ENCODE measurements around the gene CFAP20. TPM values are rescaled to one million over a fixed set of nuclear protein-coding genes. Genes with fewer than 3 reads are reported as not detected.

CFAP20 gene
- total RNA-seq, 1 donor from 2014 or later, result 34.5 TPM

DNA sequence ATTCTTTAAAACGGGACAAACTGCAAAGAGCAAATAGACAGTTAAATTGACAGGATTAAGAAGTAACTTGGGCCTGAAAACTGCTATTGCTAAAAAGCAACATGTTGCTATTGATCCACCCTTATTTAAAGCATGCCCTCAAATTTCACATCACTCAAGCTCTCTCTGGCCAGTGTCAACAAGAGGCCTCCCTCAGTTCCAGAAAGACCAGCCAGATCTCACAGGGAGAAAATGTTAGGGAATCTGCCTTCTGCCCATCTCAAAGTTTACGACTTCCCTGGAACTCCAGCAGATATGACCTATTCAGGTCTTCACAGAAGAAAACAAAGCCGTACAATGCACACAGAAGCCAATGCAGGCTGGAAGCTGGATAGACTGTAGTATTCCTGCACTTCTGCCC lies 8.9 kb downstream of the CFAP20 start:
- peaks cover 98% of the 10 kb centered on the region for H3K4me1 ChIP-seq
- H3K4me3 ChIP-seq, result no peak overlapping the region
- intact Hi-C loops (cut with micrococcal nuclease), result no loop called here
- H3K9me3 ChIP-seq (replicated peaks), result no peaks in the 10 kb centered on the region
- peak overlapping the region; percentile 57 for H3K27ac ChIP-seq (replicated peaks)
- no peak for DNase-seq
- H3K27me3 ChIP-seq (ENCODE audit: low read depth), result no peaks in the 10 kb centered on the region
- TF ChIP-seq, protein P1, sequence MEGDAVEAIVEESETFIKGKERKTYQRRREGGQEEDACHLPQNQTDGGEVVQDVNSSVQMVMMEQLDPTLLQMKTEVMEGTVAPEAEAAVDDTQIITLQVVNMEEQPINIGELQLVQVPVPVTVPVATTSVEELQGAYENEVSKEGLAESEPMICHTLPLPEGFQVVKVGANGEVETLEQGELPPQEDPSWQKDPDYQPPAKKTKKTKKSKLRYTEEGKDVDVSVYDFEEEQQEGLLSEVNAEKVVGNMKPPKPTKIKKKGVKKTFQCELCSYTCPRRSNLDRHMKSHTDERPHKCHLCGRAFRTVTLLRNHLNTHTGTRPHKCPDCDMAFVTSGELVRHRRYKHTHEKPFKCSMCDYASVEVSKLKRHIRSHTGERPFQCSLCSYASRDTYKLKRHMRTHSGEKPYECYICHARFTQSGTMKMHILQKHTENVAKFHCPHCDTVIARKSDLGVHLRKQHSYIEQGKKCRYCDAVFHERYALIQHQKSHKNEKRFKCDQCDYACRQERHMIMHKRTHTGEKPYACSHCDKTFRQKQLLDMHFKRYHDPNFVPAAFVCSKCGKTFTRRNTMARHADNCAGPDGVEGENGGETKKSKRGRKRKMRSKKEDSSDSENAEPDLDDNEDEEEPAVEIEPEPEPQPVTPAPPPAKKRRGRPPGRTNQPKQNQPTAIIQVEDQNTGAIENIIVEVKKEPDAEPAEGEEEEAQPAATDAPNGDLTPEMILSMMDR (IDR thresholded peaks at IDR 0.05; ENCODE audit: borderline replicate concordance), result no peak
- H3K36me3 ChIP-seq, result peaks cover 15% of the 10 kb centered on the region

DNA sequence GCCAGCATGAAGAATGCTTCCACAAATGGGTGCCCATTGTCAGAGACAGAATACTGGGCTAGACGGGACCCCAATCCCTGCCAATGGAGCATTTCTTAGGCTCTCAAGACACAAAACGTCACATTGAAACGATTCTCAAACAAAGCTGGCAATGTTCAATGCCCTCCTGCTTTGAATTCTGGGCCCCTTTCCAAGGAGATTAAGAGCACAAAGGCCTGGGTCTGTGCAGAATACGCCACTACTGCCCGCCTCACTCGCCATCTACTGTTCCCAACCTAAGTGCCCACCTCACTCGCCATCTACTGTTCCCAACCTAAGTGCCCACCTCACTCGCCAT lies 9.7 kb downstream of the CFAP20 start:
- no peak for DNase-seq
- H3K4me1 ChIP-seq, result peaks cover 98% of the 10 kb centered on the region
- intact Hi-C loops (cut with micrococcal nuclease), result no loop called here
- no peak overlapping the region for H3K4me3 ChIP-seq
- peak overlapping the region; percentile 70 for H3K27ac ChIP-seq (replicated peaks)
- TF ChIP-seq, protein P1 (IDR thresholded peaks at IDR 0.05; ENCODE audit: borderline replicate concordance), result no peak
- H3K27me3 ChIP-seq (ENCODE audit: low read depth), result no peaks in the 10 kb centered on the region
- no peaks in the 10 kb centered on the region for H3K9me3 ChIP-seq (replicated peaks)
- H3K36me3 ChIP-seq, result peaks cover 22% of the 10 kb centered on the region

DNA sequence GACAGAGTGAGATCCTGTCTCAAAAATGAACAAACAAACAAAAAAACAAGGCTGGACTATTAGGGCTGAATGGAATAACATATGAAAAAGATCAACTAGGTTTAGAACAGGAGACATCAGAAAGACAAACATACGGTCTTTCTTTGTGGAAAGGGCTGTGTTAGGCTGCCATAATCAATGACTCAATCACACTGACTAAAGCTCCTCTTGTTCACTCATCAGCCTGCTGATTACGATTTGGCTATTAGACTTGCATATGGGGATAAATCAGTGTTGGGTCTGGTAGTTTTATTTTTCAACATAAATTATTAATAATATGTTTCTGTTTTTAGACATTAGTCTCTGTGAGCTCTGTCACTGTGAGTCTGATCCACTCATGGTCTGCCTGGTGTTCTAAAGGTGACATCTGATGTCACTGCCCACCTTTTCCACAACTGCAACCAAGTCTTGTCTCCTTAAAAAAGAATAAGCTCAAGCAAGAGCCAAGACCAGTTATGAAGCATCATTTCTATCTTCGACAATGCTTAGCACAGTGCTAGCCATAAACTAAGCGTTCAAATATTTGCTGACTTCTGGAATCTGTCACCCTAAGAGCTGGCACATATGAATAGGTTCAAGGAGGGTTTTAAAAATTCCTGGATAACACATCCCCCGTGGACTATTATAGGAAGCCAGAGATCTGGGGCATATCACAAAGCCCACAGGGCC lies 10.2 kb downstream of the CFAP20 start:
- H3K4me1 ChIP-seq, result peaks cover 98% of the 10 kb centered on the region
- DNase-seq, result no peak
- peaks cover 27% of the 10 kb centered on the region for H3K36me3 ChIP-seq
- TF ChIP-seq, protein P1 (IDR thresholded peaks at IDR 0.05; ENCODE audit: borderline replicate concordance), result no peak
- no peaks in the 10 kb centered on the region for H3K9me3 ChIP-seq (replicated peaks)
- intact Hi-C loops (cut with micrococcal nuclease), result no loop called here
- peak overlapping the region; percentile 70 for H3K27ac ChIP-seq (replicated peaks)
- H3K4me3 ChIP-seq, result no peak overlapping the region
- no peaks in the 10 kb centered on the region for H3K27me3 ChIP-seq (ENCODE audit: low read depth)

DNA sequence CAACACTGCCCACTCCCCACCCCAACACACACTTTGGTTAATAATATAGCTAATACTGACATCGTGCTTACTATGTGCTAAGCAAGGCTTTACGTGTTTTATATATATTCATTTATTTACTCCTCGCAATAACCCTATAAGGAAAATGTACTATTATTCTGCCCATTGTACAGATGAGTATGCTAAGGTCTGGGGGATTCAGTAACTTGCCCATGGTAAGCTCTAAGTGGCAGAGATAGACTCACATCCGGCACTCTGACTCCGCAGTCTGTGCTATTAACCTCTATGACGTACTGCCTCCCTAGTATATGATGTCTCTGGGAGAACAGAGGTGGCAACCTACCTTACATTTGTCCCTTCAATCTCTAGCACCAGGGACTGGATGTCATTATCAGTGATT lies 12.7 kb downstream of the CFAP20 start:
- DNase-seq, result no peak

DNA sequence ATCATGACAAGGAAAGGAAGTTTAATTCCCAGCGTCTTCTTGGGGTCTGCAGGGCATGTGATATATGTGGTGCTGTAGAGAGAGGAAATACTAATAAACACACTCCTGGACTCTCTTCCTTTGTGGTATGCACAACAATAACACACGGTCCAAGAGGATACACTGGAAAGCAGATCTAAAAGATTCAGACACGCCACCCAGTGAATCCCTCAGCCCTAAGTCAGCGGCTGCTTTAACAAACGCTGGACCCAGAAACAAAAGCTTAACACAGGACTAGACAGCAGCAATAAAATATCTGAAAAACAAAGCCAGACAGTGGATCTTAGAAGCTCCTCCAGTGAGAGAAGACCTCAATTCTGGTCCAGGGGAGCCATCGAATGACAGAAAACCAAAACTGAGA lies 13.1 kb downstream of the CFAP20 start:
- peaks cover 80% of the 10 kb centered on the region for H3K4me1 ChIP-seq
- no peak for DNase-seq
- no peak overlapping the region for H3K4me3 ChIP-seq
- intact Hi-C loops (cut with micrococcal nuclease), result no loop called here
- H3K9me3 ChIP-seq (replicated peaks), result no peaks in the 10 kb centered on the region
- TF ChIP-seq, protein P1 (IDR thresholded peaks at IDR 0.05; ENCODE audit: borderline replicate concordance), result no peak
- peaks cover 47% of the 10 kb centered on the region for H3K36me3 ChIP-seq
- H3K27ac ChIP-seq (replicated peaks), result peak overlapping the region; percentile 66
- H3K27me3 ChIP-seq (ENCODE audit: low read depth), result no peaks in the 10 kb centered on the region

More for the DNA sequence above, 12.7 kb downstream of the CFAP20 start:
- H3K36me3 ChIP-seq, result peaks cover 47% of the 10 kb centered on the region
- no peaks in the 10 kb centered on the region for H3K27me3 ChIP-seq (ENCODE audit: low read depth)
- no peak overlapping the region for H3K4me3 ChIP-seq
- peak overlapping the region; percentile 66 for H3K27ac ChIP-seq (replicated peaks)
- peaks cover 85% of the 10 kb centered on the region for H3K4me1 ChIP-seq
- no peaks in the 10 kb centered on the region for H3K9me3 ChIP-seq (replicated peaks)
- TF ChIP-seq, protein P1 (IDR thresholded peaks at IDR 0.05; ENCODE audit: borderline replicate concordance), result no peak
- intact Hi-C loops (cut with micrococcal nuclease), result no loop called here
